SU-DHL-6 (cell line): ENCODE measurements around the gene GAL3ST3.

Experiments
- H2AFZ ChIP-seq: fragments of 200-600 bp; sonication (generic); 2 replicates; pipeline ENCODE4 v1.6.1; 2014; ENCODE audit warnings: low read depth, mild to moderate bottlenecking, moderate library complexity, mixed read lengths, antibody characterized with exemption, low read length; ENCODE audit not compliant: severe bottlenecking
- H3F3A ChIP-seq: fragments of 200-600 bp; shearing (Covaris generic); 2 replicates; pipeline ENCODE4 v1.6.0; 2016; ENCODE audit warnings: antibody characterized with exemption, mild to moderate bottlenecking; ENCODE audit not compliant: insufficient read depth
- H3K27ac ChIP-seq: fragments of 200-600 bp; sonication (generic); 2 replicates; pipeline ENCODE4 v1.5.1; 2016; ENCODE audit warnings: low read depth, mild to moderate bottlenecking, low read length, moderate library complexity, mixed read lengths
- H3K27me3 ChIP-seq: fragments of 200-600 bp; sonication (generic), shearing (Covaris generic); 2 replicates; pipeline ENCODE4 v1.6.0; 2014; ENCODE audit warnings: mild to moderate bottlenecking, low read length
- H3K36me3 ChIP-seq: fragments of 200-600 bp; sonication (generic); 2 replicates; pipeline ENCODE4 v1.6.1; 2014; ENCODE audit warnings: mild to moderate bottlenecking, low read length, mixed read lengths
- H3K4me2 ChIP-seq: fragments of 300-600, 200-600 bp; shearing (Covaris generic), sonication (generic); 2 replicates; pipeline ENCODE4 v1.6.0; 2014; ENCODE audit warnings: low read length, low read depth, mild to moderate bottlenecking; ENCODE audit not compliant: poor library complexity, severe bottlenecking
- H3K4me3 ChIP-seq: fragments of 200-600 bp; sonication (generic); 2 replicates; pipeline ENCODE4 v1.5.1; 2014; ENCODE audit warnings: antibody characterized with exemption, low read length, mild to moderate bottlenecking, mixed read lengths; ENCODE audit not compliant: insufficient read depth, poor library complexity, severe bottlenecking
- H3K79me2 ChIP-seq: fragments of 200-600 bp; sonication (generic); 2 replicates; pipeline ENCODE4 v1.6.1; 2014; ENCODE audit warnings: mild to moderate bottlenecking, low read length, moderate library complexity; ENCODE audit not compliant: insufficient read depth
- H3K9ac ChIP-seq: fragments of 200-600 bp; sonication (generic); 2 replicates; pipeline ENCODE4 v1.7.0; 2014; ENCODE audit warnings: mild to moderate bottlenecking, low read length
- H3K9me2 ChIP-seq: fragments of 200-600 bp; sonication (generic); replicated peaks from 2 replicates; pipeline ENCODE4 v1.6.1; 2014; ENCODE audit warnings: low read length; ENCODE audit not compliant: insufficient read depth
- H3K9me3 ChIP-seq: fragments of 200-600 bp; sonication (generic); 2 replicates; pipeline ENCODE4 v1.6.1; 2014; ENCODE audit warnings: low read length, mixed read lengths; ENCODE audit not compliant: insufficient read depth
- H4K20me1 ChIP-seq: fragments of 200-600 bp; sonication (generic); 2 replicates; pipeline ENCODE4 v1.6.1; 2014; ENCODE audit warnings: low read depth, mild to moderate bottlenecking, antibody characterized with exemption, low read length, moderate library complexity, mixed read lengths
- CTCF ChIP-seq: fragments of 200-600 bp; sonication (generic); IDR thresholded peaks from one replicate; pipeline ENCODE4 v1.5.1; 2017; ENCODE audit warnings: antibody characterized with exemption, mild to moderate bottlenecking, low read length, moderate library complexity; ENCODE audit not compliant: insufficient read depth, poor library complexity, severe bottlenecking
- EZH2phosphoT487 ChIP-seq: fragments of 200-600 bp; sonication (generic), shearing (Covaris generic); conservative IDR thresholded peaks from 2 replicates; pipeline ENCODE4 v1.6.1; 2018; ENCODE audit warnings: mild to moderate bottlenecking, antibody characterized with exemption, low read length, moderate library complexity, mixed read lengths

Gene GAL3ST3

GRCh38 chr11:65992056-65992455 is 56.9 kb downstream of the GAL3ST3 start:
- no peaks in the 10 kb centered on the region for H3K9me2 ChIP-seq
- TF ChIP-seq EZH2phosphoT487, result no peak
- no peak for TF ChIP-seq CTCF
- H3K36me3 ChIP-seq, result no peaks in the 10 kb centered on the region
- peaks cover 9% of the 10 kb centered on the region for H3F3A ChIP-seq
- H3K79me2 ChIP-seq, result no peaks in the 10 kb centered on the region
- no peak overlapping the region for H3K9ac ChIP-seq
- no peak overlapping the region for H3K4me3 ChIP-seq
- no peaks in the 10 kb centered on the region for H3K27me3 ChIP-seq
- no peak overlapping the region for H2AFZ ChIP-seq
- no peaks in the 10 kb centered on the region for H3K9me3 ChIP-seq
- H4K20me1 ChIP-seq, result no peaks in the 10 kb centered on the region
- H3K4me2 ChIP-seq, result no peak overlapping the region
- H3K27ac ChIP-seq, result no peak overlapping the region
